GM23248 (cell line): ENCODE results near the gene MPP4.

ENCODE experiments used
- EZH2 ChIP-seq: fragments of 200-600 bp; sonication (generic); IDR thresholded peaks from 2 replicates; pipeline ENCODE4 v1.6.1; 2018; ENCODE audit warnings: antibody characterized with exemption, mild to moderate bottlenecking; ENCODE audit not compliant: insufficient read depth, poor library complexity, severe bottlenecking
- EZH2phosphoT487 ChIP-seq: fragments of 200-600 bp; sonication (generic); IDR thresholded peaks from 2 replicates; pipeline ENCODE4 v1.6.1; 2018; ENCODE audit warnings: antibody characterized with exemption, moderate library complexity, mild to moderate bottlenecking, low read depth; ENCODE audit not compliant: insufficient read depth

DNA sequence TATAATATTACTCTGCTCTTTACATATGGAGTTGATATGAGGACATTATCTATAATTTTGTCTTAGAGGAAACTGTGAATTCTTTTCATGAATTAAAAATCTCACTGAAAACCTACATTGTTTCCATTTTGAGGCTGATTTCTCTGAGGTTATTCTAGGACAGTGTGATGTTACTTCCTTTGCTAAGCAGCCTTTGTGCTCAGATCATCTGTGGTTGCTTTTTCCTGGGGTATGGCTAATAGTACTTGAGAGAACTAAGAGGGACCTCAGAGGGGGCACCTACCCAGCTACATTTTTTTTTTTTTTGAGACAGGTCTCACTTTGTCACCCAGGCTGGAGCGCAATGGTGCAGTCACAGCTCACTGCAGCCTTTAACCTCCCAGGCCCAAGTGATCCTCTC, 8.7 kb upstream of the MPP4 start:
- TF ChIP-seq EZH2phosphoT487 (no peak), EZH2 (no peak)
